OCI-LY7 (cell line): Measurements from ENCODE around the gene IL10RB. TPM values are rescaled to one million over a fixed set of nuclear protein-coding genes. Genes with fewer than 3 reads are reported as not detected.

ENCODE experiments used
- BruUV-seq: library from RNA; stranded (reverse); fragments of 400-500 nt; replicated peaks from 2 replicates; lab custom pipeline; 2021; lab: Mats Ljungman, UMichigan
- CTCF ChIA-PET: fragments of 300-600 bp; sonication (Branson Sonifier 250); formaldehyde crosslinking; loops from one replicate; lab custom pipeline; 2022; ENCODE audit warnings: antibody characterized with exemption; ENCODE audit not compliant: unreplicated experiment; lab: Charles Lee
- POLR2A ChIA-PET: fragments of 300-600 bp; sonication (Branson Sonifier 250); formaldehyde crosslinking; loops from one replicate; lab custom pipeline; 2022; ENCODE audit warnings: antibody characterized with exemption; lab: Charles Lee
- DNase-seq: peaks from one replicate; pipeline ENCODE4 v3.0.0-alpha.2; 2015; ENCODE audit warnings: low spot score
- H2AFZ ChIP-seq: fragments of 200-600 bp; sonication (generic), shearing (Covaris generic); 2 replicates; pipeline ENCODE4 v1.6.1; 2014; ENCODE audit warnings: mild to moderate bottlenecking, antibody characterized with exemption, low read length, moderate library complexity
- H3K27ac ChIP-seq: fragments of 200-600 bp; sonication (generic); 2 replicates; pipeline ENCODE4 v1.5.1; 2014; ENCODE audit warnings: mixed run types, low read depth, mild to moderate bottlenecking, moderate library complexity, low read length, inconsistent platforms; ENCODE audit not compliant: poor library complexity, severe bottlenecking
- H3K36me3 ChIP-seq: fragments of 200-600 bp; sonication (generic); 2 replicates; pipeline ENCODE4 v1.6.1; 2014; ENCODE audit warnings: mild to moderate bottlenecking, antibody characterized with exemption, low read length, moderate library complexity, mixed read lengths; ENCODE audit not compliant: insufficient read depth
- H3K4me1 ChIP-seq: fragments of 200-600 bp; sonication (generic); 2 replicates; pipeline ENCODE4 v1.5.1; 2014; ENCODE audit warnings: mild to moderate bottlenecking, low read length; ENCODE audit not compliant: insufficient read depth, poor library complexity, severe bottlenecking
- H3K4me2 ChIP-seq: fragments of 200-600 bp; sonication (generic); 2 replicates; pipeline ENCODE4 v1.6.1; 2014; ENCODE audit warnings: mild to moderate bottlenecking, low read length
- H3K4me3 ChIP-seq: fragments of 200-600 bp; sonication (generic); 2 replicates; pipeline ENCODE4 v1.5.1; 2014; ENCODE audit warnings: mild to moderate bottlenecking, low read depth, low read length; ENCODE audit not compliant: poor library complexity, severe bottlenecking
- H3K79me2 ChIP-seq: fragments of 200-600 bp; sonication (generic); 2 replicates; pipeline ENCODE4 v1.6.1; 2016; ENCODE audit warnings: low read depth, mild to moderate bottlenecking, low read length, moderate library complexity, mixed read lengths; ENCODE audit not compliant: insufficient read depth
- H3K9me2 ChIP-seq: fragments of 200-600 bp; sonication (generic); 2 replicates; pipeline ENCODE4 v1.6.1; 2016; ENCODE audit warnings: mild to moderate bottlenecking, low read length, mixed read lengths; ENCODE audit not compliant: insufficient read depth
- H3K9me3 ChIP-seq: fragments of 200-600 bp; sonication (generic); 2 replicates; pipeline ENCODE4 v1.6.1; 2014; ENCODE audit warnings: mild to moderate bottlenecking, mixed run types, low read length, mixed read lengths
- H4K20me1 ChIP-seq: fragments of 200-600 bp; sonication (generic); 2 replicates; pipeline ENCODE4 v1.6.1; 2014; ENCODE audit warnings: mild to moderate bottlenecking, antibody characterized with exemption, low read length, moderate library complexity, mixed read lengths; ENCODE audit not compliant: insufficient read depth
- EZH2phosphoT487 ChIP-seq: fragments of 200-600 bp; sonication (generic); IDR thresholded peaks from 2 replicates; pipeline ENCODE4 v1.6.1; 2018; ENCODE audit warnings: low read depth, borderline replicate concordance, mild to moderate bottlenecking, mixed run types, antibody characterized with exemption, low read length, moderate library complexity, mixed read lengths
- intact Hi-C: fragments of 100-400 bp; cut with micrococcal nuclease; formaldehyde crosslinking; loops from one replicate; pipeline ENCODE4 v1.10.0; 2022; ENCODE audit not compliant: unreplicated experiment
- total RNA-seq, 2 experiments: library from RNA; depleted of rRNA in 1 of 2; stranded (reverse); fragments of >200 nt in 1 of 2; shearing (Covaris generic) in 1 of 2; gene quantifications; 2 replicates each; pipeline ENCODE4 v1.2.3, GENCODE V29; 2014 to 2022
- TF ChIP-seq, protein P1 (sequence below): fragments of 200-600 bp; sonication (generic); conservative IDR thresholded peaks from 2 replicates; pipeline ENCODE4 v1.5.1; 2014; ENCODE audit warnings: mild to moderate bottlenecking, antibody characterized with exemption, low read length, moderate library complexity, mixed read lengths

IL10RB gene
- total RNA-seq, 2 experiments from 2014 or later, result 48.0 to 48.3 TPM

DNA sequence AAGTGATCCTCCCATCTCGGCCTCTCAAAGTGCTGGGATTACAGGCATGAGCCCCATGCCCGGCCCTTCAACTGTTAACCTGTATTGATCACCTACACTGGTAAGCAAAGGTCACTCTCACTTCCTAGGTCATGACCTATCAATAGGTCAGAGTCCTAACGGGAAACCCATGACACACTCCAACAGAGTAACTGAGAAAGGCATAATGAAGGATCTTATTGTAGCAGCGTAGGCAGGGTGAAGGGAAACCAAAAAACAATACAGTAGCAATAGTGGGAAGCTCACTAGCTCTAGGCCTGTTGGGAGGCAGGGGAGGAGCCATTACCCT lies 39.1 kb downstream of the IL10RB start:
- ChIA-PET POLR2A (interaction anchor here (1.0 kb wide), 2 partner anchors 40 to 80 kb away, joined by 3 read pairs; partner anchors contain the start of gene IL10RB), CTCF (no interaction called here)
- intact Hi-C loops, result no loop called here
- no peak for DNase-seq
- H3K4me1 ChIP-seq, result peaks cover 100% of the 10 kb centered on the region
- peaks cover 8% of the 10 kb centered on the region for H3K36me3 ChIP-seq
- TF ChIP-seq, protein P1, sequence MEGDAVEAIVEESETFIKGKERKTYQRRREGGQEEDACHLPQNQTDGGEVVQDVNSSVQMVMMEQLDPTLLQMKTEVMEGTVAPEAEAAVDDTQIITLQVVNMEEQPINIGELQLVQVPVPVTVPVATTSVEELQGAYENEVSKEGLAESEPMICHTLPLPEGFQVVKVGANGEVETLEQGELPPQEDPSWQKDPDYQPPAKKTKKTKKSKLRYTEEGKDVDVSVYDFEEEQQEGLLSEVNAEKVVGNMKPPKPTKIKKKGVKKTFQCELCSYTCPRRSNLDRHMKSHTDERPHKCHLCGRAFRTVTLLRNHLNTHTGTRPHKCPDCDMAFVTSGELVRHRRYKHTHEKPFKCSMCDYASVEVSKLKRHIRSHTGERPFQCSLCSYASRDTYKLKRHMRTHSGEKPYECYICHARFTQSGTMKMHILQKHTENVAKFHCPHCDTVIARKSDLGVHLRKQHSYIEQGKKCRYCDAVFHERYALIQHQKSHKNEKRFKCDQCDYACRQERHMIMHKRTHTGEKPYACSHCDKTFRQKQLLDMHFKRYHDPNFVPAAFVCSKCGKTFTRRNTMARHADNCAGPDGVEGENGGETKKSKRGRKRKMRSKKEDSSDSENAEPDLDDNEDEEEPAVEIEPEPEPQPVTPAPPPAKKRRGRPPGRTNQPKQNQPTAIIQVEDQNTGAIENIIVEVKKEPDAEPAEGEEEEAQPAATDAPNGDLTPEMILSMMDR, result no peak
- no peak for TF ChIP-seq EZH2phosphoT487
- BruUV-seq, result no TSS peak
- H3K4me2 ChIP-seq, result peak overlapping the region; percentile 21
- H3K79me2 ChIP-seq, result no peaks in the 10 kb centered on the region
- peaks cover 7% of the 10 kb centered on the region; the same call in 1 of the 2 replicates for H3K9me3 ChIP-seq
- no peaks in the 10 kb centered on the region for H4K20me1 ChIP-seq
- peak overlapping the region; percentile 64; the same call in 1 of the 2 replicates for H2AFZ ChIP-seq
- peak overlapping the region; percentile 99 for H3K27ac ChIP-seq
- H3K9me2 ChIP-seq, result no peaks in the 10 kb centered on the region
- H3K4me3 ChIP-seq, result no peak overlapping the region

DNA sequence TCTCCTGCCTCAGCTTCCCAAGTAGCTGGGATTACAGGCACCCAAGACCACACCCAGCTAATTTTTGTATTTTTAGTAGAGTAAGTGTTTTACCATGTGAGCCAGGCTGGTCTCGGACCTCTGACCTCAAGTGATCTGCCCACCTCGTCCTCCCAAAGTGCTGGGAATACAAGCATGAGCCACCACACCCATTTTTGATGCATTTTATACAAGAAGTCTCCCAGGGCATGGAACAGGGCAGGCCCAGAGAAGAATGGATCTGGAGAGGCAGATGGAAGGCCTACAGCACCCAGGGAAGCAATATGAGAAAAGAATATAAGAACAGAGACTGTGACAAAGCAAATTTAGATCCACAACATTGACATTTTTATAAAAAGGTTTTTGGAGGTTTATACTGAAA lies 39.8 kb downstream of the IL10RB start:
- no peaks in the 10 kb centered on the region for H3K79me2 ChIP-seq
- no peak overlapping the region for H3K4me3 ChIP-seq
- TF ChIP-seq, protein P1, result no peak
- no peak for TF ChIP-seq EZH2phosphoT487
- no peaks in the 10 kb centered on the region for H3K9me2 ChIP-seq
- BruUV-seq, result no TSS peak
- peaks cover 100% of the 10 kb centered on the region for H3K4me1 ChIP-seq
- ChIA-PET CTCF (no interaction called here), POLR2A (interaction anchor here (0.8 to 1.0 kb wide), 3 partner anchors 40 to 101 kb away, joined by 3 read pairs; partner anchors contain the start of gene IL10RB)
- H3K9me3 ChIP-seq, result peaks cover 13% of the 10 kb centered on the region
- peak overlapping the region; percentile 99 for H3K27ac ChIP-seq
- H3K4me2 ChIP-seq, result no peak overlapping the region
- intact Hi-C loops, result no loop called here
- DNase-seq, result no peak
- peaks cover 11% of the 10 kb centered on the region for H3K36me3 ChIP-seq
- H2AFZ ChIP-seq, result peak overlapping the region; percentile 11; the same call in 1 of the 2 replicates
- no peaks in the 10 kb centered on the region for H4K20me1 ChIP-seq
